GM10847 (cell line): ENCODE measurements around the gene MAP1LC3A.

Experiments
- POLR2A ChIP-seq: IDR thresholded peaks from 2 replicates; pipeline ENCODE4 v1.6.1; 2011; ENCODE audit not compliant: insufficient read length; ENCODE audit errors: extremely low read depth

Gene MAP1LC3A

DNA sequence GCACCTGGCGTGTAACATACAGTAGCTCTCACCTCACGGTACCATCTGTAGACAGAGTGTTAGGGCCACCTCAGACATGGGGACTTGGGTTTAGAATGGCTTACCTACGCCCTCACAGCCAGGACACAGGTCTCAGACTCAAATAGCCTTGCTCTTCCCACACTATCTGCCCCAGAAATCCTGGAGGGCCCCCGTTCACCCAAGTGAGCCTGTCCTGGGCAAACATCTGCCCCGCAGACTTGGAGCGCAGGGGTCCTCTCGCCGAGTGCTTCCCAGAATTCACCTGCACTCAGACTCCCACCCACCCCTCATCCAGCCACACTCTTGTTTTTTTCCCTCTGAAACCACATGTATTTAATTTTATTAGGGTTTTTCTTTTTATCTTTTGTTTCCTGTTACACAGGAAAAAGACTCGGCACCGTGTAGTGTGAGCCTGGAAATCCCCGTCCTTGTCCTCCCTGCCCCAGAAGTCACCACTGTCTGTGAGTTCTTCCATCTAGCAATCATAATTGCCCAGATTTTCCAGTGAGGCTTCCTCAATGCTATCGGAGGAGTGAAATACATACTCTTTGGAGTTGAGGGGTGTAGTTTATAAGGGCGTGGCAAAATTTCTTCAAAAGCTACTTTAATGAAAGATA, 17.1 kb upstream of the MAP1LC3A start:
- no peak for TF ChIP-seq POLR2A

DNA sequence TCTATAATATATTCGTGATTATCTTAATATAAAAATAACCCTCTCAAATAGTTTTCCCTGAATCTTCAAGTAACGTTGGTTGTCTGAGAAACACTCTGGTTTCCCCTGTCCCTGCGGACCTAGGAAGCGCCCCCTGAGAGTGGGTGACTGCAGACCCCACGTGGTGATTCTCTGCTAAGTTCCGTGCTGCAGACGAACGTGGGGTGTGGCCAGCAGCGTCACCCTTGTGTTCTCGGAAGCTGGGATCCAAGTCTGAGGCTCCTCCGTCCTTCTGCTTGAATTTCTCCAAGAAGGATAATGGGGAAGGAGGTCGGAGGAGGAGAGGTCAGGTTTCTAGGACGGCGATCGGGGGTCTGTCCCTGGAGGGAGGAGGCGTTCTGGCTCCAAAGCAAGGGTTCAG, 16.6 kb upstream of the MAP1LC3A start:
- no peak for TF ChIP-seq POLR2A

DNA sequence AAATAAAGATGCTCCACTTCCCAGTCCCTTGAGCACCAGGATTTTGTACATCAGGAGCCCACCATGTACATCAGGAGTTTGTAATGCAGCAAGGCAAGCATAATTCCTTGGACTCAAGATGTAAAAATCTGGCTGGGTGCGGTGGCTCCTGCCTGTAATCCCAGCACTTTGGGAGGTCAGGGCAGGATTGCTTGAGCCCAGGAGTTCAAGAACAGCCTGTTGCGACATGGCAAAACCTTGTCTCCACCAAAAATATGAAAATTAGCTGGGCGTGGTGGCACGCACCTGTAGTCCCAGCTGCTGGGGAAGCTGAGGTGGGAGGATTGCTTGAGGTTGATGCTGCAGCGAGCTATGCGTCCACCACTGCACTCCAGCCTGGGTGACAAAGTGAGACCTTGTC, 16.1 kb upstream of the MAP1LC3A start:
- TF ChIP-seq POLR2A = no peak

DNA sequence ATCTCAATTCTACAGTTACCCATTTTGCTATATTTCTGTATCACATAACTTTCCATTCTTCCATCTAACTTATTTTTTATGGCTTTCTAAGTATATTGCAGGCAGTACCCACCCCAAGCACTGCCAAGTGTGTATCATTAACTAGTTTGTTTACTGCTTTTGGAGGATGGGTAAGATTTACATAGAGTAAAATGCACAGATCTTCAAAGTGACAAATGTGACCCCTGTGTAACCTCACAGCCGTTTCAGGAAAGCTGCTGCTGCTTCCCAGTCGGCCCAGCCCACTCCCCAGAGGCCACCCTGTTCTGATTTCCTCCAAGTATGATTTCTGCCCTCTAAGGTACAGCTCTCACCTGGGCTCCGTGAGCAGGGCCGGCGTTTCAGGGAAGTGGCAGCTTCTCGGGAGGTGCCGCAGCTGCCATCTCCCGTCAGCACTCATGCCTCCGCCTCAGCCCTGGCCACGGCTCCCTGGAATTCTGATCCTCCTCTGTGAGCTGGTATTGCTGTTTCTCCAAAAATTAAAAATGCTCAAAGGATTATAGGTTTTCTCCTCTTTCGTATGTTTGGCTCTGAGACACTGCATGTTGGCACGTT, 15.0 kb upstream of the MAP1LC3A start:
- TF ChIP-seq POLR2A = no peak

DNA sequence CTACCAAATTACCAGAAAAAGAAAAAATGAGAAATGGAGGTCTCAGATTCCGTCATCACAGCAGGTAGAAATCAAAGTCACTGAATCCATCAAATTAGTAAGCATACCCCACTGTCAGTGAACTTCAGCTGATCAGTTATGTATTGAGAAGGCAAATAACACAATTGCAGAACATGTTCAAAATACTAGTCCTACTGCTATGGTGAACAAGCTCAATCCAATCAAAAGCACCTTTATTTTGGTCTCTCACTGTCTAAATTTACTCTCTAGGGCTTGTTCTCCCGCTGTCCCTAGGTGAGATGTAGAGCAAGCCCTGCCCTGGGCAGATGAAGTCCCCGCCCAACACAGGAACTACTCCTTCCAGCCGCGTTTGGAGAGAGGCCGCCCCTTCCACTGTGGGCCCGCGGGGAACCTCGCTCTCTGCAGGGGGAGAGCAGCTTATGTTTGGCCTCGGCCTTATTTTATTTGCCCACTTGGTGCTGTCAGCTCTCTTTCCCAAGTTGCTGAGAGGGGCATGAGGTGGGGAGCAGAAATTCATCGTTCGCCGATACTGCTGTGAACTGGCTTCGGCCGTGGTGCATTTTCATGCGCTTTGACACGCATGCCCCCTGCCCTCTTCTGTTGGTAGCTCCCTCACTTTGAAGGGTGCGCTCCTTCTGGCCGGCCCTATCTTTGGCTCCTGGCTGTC, 14.3 kb upstream of the MAP1LC3A start:
- TF ChIP-seq POLR2A = no peak

DNA sequence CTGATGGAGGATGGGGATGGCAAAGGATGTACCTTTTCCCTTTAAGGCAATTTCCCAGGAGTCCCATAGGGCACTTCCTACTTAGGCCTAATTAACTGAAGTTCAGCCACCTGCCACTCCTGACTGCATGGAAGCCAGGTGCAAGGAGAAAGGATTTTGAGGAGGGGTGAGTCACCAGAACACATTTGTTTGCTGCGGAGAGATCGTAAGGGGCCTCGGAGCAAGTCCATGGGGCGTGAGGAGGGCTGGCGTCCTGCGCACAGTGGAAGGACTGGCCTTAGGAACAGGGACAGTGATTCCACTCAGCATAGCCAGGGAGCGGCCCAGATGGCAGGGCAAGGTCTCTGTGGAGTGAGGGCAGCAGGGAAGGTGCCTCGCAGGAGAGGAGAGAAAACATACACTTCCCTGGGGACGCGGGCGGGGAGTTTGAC, 11.8 kb upstream of the MAP1LC3A start:
- TF ChIP-seq POLR2A = no peak

DNA sequence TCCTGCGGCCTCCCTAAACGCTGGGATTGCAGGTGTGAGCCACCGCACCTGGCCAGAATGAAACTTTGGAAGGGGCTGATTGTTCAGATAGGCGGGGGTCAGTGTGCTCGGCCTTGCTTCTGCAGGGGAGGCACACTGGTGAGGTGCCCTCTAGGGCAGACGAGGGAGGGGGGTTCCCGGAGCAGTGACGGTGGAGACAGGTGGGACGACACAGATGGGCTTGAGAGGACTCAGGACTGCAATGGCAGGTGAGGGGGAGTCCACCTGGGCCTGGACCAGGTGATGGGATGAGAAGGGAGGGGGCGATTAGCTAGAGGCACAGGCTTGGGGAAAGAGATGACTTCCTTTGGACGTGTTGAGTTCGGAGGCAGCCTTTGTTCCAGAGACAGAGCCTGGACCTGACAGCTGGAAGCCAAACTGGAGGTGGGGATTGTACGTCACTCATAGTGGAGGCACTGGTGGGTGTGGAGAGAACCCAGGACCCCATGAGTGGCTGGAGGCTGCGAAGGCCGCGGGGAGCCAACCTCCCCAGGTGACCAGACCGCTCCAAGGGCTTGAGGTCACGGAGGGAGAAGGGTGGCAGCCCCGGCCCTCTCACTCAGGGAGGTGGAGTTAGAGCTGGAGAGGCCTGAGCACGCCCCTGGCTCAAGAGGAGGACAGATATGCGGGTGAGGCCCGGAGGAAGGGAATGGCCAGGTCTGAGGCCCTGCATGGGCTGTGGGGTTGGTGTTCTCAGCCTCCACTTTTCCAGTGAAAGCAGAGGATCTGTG, 10.5 kb upstream of the MAP1LC3A start:
- no peak for TF ChIP-seq POLR2A

DNA sequence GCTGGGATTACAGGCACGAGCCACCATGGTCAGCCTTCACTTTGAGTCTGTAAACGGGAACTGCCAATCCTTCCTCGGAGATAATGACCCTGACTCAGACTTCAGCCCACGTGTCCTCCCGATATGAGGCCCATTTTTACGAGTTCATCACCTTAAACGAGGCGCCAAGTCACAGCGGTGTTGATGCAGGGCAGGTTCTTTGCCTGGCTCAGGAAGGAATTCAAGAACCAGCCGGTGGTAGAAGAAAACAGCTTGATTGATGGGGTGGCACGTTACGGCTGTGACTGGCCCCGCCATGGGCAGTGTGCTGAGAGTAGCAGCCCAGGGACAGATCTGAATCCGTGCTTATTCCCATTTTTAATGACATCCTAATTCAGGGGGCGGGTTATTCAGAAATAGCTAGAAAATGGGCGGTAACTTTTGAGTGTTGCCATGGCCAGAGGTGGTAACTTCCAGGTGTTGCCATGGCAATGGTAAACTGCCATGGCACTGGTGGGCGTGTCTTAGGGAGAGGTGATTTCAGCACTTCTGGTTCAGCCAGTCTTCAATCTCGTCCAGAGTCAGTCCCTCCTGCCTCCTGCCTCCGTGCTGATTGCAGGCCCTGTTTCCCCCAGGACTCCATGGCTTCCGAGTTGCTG, 9.1 kb upstream of the MAP1LC3A start:
- no peak for TF ChIP-seq POLR2A

DNA sequence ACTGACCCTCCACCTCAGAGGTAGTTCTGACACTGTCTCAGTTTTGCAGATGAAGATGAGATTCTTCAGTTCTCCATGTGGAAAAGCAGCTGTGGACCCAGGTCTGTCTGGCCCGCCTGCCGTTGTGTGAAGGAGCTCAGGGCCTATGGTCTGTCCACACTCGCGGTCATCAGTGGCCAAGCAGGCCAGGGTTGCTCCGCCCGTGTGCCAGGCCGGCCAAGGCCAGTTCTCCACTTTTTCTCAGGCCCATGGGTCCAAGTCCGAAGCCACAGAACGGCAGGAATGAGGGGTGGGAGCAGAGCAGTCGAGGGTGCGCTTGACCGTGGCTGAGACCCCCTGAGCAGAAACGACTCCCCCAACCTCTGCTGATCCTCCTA, 8.6 kb upstream of the MAP1LC3A start:
- TF ChIP-seq POLR2A = no peak

DNA sequence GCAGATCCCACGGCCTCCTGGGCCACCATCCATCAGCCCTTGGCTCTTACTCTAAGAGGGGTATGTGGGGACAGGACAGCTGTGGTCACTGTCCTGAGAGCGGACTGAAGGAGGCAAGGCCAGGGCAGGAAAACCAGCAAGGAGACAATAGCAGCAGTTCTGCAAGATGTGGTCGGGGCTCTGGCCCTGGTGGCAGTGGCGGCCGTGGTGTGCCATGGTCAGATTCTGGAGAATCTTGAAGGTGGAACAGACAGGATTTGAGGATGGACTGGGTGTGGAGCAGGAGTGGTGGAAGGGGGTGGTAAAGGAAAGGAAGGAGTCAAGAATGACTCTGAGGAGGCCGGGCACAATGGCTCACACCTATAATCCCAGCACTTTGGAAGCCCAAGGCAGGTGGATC, 5.9 kb upstream of the MAP1LC3A start:
- TF ChIP-seq POLR2A = no peak

DNA sequence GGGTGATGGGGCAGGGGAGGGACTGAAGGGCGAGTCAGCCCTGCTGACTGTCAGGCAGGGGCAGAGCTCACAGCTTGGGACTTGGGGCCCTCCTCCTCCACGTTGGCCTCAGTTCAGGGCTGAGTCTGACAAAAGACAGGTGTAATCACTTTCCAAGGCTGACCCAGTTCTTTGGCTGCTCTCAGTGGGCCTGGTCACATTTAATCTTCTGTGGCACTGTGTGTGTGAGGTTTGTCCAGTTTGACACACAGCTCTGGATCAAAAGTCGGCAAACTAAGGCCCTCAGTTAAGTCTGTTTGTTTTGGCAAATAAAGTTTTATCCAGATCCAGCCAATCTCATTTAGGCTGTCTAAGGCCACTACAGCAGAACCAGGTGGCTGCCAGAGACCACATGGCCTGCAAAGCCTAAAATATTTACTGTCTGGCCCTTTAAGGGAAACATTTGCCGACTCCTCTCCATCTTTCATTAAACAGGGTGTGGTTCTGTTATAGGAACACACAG, 5.1 kb upstream of the MAP1LC3A start:
- no peak for TF ChIP-seq POLR2A

DNA sequence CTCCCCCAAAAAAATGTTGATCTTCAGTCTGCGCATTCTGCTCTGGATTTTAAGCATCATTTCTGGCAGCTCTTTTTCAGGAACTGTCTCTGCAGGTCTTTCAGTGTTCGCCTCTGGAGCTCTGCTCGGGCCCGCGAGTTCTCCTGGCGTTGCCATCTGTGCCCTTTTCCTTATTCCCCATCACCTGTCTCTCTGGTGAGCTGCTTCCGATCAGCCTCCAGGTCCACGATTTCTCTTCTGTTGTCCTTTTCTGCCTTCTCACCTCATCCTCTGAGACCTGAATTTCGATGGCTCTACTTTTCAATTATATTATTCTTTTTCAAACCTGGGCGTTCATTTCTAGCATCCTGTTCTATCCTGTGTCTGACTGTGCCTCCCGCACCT, 590 bp upstream of the MAP1LC3A start:
- no peak for TF ChIP-seq POLR2A

DNA sequence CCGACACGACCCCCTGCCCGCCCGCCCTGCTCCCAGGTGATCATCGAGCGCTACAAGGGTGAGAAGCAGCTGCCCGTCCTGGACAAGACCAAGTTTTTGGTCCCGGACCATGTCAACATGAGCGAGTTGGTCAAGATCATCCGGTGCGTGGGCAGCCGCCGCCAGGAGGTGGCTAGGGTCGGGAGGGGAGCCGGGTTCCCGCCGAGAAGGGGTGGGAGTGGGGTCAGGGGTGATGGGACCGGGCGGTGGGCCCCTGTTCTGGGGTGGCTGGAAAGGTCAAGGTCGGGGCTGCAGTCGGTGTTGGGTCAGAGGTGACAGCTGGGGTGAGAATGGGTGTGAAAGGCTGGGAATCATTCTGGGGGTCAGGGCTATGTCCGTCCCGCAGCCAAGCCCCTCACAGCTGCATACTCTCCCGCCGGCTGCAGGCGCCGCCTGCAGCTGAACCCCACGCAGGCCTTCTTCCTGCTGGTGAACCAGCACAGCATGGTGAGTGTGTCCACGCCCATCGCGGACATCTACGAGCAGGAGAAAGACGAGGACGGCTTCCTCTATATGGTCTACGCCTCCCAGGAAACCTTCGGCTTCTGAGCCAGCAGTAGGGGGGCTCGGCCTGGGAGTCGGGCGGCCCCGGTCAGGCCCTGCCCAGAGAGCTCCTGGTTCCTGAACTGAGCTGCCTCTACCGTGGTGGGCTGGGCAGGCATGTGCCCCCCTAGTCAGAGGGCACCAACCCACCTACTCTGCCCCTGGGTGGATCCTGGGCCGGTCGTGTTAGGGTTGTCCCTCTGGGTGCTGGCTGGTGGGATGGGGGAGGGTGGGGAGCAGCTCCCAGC, 1.0 kb downstream of the MAP1LC3A start:
- TF ChIP-seq POLR2A = no peak

DNA sequence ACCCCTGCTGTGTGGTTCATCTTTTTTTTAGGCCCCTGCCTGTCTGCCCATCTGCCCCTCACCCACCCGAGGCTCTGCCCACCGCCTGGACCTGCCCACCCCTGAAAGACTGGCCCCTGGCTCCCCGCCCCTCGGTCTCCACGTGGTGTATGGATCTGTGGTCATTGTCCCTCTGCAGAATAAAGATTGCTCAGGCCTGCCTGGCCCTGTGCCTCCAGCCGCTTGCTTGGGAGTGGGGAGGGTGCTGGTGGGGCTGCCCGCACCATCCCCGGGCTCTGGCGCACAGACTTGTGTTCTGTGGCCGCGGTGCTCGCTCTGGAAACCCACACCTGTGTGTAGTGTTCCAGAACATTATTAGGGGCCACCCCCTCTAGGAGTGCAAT, 1.6 kb downstream of the MAP1LC3A start:
- no peak for TF ChIP-seq POLR2A

DNA sequence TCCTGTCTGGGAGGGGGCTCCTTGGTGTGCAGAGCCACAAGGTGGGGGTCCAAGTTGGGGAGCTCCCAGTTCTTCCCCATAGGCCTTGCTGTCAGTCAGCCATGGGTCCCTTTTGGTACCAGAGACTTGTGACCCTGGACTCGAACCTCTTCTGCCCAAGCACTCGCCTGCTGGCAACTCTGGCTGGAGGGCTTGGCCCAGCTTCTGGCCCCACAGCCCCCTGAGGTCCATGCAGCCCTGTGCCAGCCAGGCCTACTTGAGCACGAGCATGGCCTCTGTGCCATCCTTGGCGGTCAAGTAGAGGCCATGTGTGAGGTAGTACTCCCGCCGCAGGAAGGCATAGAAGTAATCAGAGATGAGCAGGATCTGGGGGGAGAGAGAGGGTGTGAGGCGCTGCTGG, 2.1 kb downstream of the MAP1LC3A start:
- no peak for TF ChIP-seq POLR2A

DNA sequence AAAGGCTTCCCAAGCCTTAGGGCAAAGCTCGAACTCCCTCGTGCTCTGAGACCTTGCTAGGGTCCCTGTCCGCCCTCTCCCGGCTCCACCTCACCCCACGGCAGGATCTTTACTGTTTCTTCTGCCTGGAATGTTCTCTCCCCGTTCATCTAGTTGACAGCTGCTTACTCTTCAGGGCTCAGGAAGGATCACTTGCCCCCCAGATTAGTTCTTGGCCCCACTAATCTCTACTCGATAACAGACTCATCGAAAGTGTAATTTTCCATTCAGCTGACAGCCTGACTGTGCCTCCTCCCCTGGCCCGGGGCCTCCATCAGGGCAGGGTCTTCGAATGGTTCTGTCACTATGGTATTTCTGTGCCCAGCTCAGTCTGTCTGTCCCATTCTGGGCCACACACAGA, 3.1 kb downstream of the MAP1LC3A start:
- TF ChIP-seq POLR2A = no peak
